Measurements from ENCODE around the gene TGFBR3.

The TGFBR3 gene

DNA sequence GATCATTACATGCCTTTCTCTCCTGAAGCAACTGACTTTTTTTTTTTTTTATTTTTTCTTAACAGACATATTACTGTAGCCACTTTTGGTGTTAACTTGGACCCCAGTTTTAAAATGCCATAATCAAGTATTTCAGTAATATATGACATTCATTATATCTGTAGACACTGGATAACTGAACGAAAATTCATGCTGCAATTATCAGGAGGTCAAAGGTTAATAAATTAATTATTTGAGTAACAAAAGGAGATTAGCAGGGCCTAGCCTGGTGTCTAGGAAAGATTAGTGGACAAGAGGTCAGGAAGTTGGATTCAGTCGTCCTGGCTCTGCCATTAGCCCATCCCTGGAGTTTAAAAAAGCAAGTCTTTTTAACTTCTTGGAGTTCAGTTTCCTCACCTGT, 168.1 kb downstream of the TGFBR3 start:
- in situ Hi-C loops (cut with MboI; ENCODE audit: low sequenced_read_pairs) = no loop called here

DNA sequence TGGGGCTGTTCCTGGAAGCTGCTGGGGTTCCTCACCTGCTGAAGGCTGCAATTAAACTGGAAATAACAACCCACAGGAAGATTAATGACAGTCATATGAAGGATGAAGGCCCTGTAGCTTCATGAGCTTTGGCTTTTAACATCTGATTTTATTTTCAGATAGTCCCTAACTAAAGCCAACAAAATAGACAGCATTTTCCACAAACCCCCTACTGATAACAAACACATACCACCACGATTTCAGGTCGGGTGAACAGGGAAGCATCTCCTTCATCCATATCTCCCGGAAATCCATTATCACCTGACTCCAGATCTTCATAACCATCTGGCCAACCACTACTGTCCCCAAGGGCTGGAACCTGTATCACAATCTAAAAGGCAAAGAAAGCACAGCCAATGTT, 169.6 kb downstream of the TGFBR3 start:
- in situ Hi-C loops (cut with MboI; ENCODE audit: low sequenced_read_pairs) = no loop called here

DNA sequence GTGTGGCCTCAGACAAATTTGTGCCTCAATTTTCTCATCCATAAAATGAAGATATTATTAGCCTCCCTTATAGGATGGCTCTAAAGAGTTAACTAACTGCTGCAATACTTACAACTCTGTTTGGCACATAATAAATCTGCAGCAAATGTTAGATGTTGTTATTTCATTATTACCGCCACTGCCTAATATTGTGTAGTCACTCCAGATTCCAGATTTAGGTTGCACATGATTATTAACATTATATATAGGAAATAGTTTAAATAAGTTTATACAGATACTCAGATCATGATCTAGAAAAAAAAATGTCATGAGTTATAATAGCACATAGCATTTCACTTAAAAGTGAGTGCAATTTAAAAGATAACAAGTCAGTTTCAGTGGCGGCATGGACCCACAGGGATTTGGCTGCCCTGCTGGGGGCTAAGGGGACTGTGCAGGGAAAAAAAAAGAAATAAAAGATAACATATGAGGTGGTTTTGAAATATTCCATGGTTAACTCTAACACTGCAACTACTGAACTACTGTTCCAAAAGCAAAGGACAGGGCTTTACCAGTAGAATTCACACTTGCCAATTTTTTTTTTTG, 170.4 kb downstream of the TGFBR3 start:
- in situ Hi-C loops (cut with MboI; ENCODE audit: low sequenced_read_pairs) = no loop called here

DNA sequence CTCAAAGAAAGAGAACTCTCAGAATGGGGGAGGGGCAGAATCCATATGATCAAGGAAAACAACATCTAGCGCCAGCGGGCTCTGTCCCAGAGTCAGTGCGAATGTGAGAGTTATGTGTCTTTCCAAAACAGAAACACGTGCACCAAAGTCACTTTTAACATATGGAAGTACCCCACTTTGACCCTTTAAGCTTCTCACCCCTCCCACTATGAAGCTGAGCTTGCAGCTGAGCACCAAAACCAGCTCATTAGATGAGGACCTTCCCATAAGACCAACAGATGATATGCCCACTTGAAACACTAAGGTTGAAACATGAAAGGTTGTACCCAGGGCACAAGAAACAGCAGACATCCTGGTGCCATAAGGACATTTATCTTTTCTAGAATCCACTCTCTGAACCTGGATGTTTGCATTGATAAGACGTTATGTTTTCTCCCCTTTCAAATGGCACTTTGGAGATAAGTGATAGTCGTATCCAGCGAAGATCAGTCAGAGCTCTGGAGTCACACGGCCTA, 171.0 kb downstream of the TGFBR3 start:
- in situ Hi-C loops (cut with MboI; ENCODE audit: low sequenced_read_pairs) = no loop called here

DNA sequence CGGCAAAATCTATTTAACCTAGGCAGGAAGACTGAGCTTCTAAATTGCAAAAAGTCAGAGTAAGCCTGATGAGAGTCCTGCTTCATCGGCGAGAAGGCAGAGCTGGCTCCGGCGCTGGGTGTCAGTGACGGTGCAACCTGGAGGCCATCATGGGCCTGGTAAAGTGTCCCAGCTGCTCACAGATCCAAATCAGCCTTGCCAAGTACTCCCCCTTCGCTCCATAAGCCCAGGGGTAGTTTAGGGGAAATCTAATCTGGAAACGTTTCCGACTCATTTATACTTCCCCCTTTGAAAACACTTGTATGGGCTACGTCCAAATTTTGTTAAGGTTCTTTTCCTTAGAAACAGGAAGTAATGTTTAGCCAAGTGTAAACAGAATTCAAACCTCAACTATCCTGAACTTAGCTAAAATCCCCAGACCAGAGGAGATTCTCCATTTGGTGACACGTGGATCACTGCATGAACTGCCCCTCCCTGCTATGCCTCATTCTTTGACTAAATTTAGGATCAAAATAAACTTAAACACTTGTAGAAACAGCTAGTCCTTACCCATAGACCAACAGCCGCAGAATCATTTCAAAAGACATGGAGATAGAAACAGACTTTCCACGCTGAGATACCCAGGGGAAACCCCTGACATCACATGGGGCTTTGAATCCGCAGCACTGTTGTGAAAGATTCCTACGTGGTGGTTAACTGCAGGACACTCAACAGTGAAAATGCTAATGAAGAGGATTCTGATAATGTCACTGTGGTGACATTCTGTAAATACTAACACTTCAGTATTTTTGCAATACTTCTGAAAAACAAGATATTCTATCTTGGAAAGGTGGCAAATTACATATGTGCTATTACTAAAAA, 172.7 kb downstream of the TGFBR3 start:
- in situ Hi-C loops (cut with MboI; ENCODE audit: low sequenced_read_pairs) = no loop called here

DNA sequence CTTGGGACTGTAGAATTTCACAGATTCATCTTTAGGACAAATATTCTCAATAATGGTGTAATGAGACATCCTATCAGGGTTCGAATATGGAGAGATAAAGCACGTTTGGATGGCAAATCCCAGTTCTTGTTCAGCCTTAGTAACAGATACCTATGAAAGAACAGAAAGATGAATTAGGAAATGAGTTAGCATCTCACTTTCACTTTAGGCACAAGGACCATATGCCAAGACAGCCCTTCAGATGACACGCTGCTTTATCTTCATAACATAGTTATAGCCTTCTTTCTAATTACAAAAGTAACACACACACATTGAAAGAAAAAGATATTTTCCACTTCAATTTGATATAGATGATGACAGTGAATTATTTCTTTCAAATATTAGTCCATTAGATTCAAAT, 173.6 kb downstream of the TGFBR3 start:
- in situ Hi-C loops (cut with MboI; ENCODE audit: low sequenced_read_pairs) = no loop called here

DNA sequence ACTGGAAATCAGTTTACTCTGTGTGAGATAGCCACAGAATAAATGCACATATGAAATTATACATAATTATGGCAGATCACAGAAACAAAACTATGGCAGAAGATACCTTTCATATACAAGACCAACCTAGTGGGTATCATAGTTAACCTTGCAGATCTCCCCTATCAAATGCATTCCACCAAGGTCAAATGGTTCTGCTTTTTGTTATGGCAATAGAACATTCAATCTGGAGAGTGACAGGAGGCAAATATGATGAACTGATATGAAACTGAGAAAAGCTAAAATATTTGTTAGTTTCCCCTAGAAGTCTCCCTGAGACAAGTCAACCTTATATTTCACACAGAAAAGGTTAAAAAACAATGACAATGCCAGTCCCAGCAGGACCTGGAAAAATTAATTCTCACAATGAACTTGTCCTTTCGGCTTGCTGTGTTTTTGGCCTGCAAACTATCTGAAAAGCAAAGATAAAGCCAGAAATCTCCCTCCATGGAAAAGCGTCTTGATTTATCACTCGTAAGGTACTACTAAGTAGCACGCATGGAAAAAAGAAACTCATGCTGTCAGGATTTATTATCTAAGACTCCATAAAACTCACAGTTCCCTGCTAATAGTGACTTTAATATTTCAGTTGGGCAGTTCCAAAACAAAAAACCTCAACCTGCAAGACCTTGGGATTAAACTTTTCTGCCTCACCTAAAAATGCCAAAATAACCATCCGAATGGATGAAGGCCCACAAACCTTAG, 174.3 kb downstream of the TGFBR3 start:
- in situ Hi-C loops (cut with MboI; ENCODE audit: low sequenced_read_pairs) = no loop called here

DNA sequence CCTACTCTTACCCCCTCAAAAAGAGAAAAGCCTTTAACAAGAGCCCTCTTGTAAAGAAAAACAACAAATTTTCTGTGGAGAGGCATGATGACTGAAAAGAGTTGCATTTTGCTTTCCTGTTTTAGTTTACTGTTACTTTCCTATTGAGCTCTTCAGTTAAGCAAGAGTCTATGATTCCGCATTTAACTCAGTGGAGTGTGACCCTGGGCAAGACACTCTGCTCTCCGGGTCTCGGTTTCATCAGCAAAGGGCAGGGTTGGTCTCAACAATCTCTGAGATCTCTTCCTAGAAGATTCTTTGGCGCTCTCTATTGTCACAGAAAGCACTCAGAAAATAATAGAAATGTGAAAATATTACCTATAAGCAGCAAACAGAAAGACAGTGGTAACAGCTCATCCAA, 175.7 kb downstream of the TGFBR3 start:
- in situ Hi-C loops (cut with MboI; ENCODE audit: low sequenced_read_pairs) = no loop called here

DNA sequence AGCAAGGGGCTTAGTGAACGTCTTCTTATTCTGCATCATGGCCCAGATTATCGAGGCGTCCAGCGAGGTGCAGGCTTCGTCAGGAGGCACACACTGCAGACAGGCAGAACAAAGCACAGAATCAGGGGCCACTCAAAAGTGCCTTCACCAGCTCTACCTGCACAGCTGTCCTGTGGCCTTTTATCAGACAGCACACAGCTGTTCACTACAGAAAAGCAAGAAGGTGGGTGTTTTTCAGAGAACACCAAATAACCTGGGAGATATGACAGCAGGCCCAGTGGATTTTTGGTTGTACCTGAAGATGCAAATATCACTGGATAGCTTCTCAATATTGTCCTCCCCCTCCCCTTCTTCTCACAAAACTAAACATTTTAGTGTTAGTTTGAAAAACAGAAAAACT, 177.3 kb downstream of the TGFBR3 start:
- in situ Hi-C loops (cut with MboI; ENCODE audit: low sequenced_read_pairs) = no loop called here

DNA sequence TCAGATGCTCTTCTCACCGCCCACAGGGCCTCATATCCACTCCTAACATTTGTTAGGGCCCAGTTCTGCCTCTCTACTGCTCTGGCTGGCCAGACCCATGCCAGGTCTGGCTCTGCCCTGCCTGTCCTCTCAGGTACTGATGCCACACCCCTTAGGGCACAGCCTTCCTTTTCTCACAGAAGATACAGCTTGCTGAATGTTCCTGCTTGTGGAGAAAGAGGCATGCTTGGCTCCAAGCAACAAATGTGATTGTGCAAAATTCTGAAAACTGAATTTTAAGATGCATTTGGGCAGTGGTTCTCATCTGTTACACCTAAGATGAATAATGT, 178.1 kb downstream of the TGFBR3 start:
- in situ Hi-C loops (cut with MboI; ENCODE audit: low sequenced_read_pairs) = no loop called here

DNA sequence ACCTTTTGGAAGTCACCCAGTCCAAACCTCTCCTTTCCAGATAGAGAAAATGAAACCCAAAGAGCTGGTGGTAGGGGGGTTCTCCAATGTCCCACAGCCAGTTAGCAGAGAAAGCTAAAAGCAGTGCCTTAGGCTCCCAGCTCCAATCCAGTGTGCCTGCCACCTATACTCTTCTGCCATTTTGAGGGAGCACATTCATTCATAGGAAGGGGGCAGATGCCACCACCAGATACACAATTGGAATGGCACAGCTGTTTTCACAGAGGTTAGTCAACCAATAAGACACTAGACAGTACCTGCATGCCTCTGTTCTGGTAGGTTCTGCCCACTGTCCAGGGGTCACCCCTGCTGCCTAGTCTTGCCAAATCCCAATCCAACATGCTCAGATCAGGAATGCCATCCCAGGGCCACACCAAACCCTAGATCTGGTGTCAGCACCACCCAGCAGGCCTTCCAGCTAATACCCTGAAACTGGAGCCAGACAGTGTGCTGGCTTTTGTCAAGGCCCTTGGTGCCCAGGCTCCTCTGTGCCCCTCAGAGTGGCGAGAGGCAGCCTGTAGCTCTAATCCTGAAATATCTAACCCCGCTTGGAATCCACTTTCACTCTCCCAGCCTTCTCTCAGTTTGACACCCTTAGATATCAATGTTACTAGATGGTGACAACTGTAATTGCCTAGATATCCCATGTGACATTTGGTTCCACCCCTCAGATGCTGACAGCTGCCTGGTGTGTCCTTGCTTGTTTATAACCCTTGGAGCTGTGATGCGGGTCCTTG, 178.6 kb downstream of the TGFBR3 start:
- in situ Hi-C loops (cut with MboI; ENCODE audit: low sequenced_read_pairs) = no loop called here

DNA sequence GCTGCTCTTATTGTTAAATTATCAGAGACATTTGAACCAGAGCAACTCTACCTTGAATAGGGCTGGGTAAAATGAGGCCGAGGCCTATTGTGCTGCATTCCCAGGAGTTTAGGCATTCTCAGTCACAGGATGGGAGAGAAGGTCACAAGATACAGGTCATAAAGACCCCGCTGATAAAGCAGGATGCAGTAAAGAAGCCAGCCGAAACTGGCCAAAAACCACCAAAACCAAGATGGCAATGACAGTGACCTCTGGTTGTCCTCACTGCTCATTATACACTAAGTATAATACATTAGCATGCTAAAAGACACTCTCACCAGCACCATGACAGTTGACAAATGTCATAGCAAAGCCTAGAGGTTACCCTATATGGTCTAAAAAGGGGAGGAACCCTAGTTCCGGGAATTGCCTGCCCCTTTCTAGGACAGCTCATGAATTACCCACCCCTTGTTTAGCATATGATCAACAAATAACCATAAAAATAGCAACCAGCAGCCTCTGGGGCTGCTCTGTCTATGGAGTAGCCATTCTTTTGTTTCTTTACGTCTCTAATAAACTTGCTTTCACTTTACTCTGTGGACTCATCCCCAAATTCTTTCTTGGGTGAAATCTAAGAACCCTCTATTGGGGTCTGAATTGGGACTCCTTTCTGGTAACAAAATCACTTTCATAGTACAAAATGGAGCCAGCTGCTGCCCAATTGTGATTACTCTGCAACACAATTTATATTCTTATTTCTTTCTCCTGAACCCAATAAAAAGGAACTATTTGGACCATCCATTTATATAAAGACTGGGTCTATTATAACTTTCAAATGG, 179.6 kb downstream of the TGFBR3 start:
- in situ Hi-C loops (cut with MboI; ENCODE audit: low sequenced_read_pairs) = no loop called here

DNA sequence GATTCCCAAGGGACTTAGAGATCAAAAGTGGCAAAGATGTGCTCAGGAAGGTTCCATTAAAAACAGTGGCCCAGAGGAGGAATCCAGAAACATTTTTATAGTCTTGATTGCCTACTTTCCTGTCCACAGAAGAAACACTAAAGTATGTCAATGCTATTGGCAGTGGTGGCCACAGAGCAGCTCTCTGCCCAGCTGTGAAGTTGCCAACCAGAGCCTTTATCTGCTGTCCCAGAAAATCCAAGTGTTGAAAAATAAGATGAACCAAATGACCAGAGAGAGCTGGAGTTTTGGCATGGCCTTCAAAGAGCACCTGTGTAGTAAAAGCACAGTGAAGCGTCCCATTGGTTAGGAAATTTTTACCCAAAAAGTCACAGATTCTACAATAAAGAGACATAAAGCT, 181.2 kb downstream of the TGFBR3 start:
- in situ Hi-C loops (cut with MboI; ENCODE audit: low sequenced_read_pairs) = no loop called here

DNA sequence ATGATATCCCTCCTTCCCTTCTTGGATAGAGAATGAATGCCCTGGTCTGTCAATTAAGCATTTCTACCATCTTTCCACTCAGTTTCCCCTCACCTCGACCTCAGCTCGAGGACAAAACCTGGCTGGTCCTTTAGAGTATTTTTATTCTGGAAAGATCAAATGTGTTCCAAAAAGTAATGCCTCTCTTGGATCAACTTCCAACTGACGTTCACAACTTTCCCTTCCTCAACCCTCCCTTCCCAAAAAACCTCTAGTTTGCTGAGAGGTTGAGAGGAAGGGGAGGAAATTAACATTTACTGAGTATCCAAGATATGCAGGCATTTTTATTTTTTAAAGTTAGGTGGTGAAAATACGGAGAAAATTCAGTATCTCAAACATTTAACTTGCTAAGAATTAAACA, 182.9 kb downstream of the TGFBR3 start:
- in situ Hi-C loops (cut with MboI; ENCODE audit: low sequenced_read_pairs) = no loop called here

DNA sequence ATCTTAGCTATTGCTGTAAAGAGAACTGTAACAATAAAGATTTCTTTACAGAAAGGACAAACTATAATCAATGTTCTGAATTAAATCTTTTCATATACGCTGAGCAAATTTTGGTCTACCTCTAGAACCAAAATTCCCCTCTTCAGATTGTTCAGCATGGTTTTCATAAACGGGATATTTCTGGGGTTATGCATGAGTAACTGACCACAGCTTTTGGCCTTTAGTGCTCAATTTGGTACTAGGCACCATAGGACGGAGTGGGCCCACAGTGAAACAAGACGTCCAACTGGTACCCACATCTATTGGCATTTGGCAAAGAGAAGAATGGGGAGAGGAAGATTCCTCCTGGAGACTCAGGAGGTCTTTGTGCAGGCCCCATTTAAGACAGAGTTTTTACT, 184.5 kb downstream of the TGFBR3 start:
- in situ Hi-C loops (cut with MboI; ENCODE audit: low sequenced_read_pairs) = no loop called here

DNA sequence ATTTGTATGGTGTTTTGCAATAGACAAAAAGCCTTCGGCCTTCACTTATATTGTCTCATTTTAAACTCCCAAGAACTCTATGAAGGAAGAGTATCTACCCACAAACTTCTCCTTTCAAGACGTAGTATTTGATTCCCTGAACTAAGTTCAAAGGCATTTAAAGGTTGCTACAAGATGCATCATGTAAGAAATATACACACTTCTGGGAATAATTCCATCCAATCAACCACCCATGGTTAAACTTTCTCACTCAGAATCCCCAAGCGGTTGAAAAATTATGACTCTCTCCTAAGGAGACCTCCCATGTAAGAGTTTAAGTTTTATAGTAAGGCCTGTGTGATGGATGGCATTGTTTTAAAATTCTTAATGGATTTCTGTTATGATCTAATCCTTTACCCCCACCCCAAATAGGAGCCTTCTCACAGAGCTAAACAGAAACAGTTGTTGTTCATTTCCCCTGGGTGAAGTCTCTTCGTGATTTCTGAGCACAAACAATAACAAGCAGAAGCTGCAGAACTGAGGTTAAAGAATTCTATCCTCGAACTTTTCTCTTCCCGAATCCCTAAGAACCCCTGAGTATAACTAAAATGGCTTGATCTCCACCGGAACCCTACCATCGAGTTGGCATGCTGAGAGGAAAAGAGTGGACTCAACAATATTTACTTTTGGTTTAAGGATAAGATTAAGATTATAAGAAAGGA, 185.0 kb downstream of the TGFBR3 start:
- in situ Hi-C loops (cut with MboI; ENCODE audit: low sequenced_read_pairs) = no loop called here

DNA sequence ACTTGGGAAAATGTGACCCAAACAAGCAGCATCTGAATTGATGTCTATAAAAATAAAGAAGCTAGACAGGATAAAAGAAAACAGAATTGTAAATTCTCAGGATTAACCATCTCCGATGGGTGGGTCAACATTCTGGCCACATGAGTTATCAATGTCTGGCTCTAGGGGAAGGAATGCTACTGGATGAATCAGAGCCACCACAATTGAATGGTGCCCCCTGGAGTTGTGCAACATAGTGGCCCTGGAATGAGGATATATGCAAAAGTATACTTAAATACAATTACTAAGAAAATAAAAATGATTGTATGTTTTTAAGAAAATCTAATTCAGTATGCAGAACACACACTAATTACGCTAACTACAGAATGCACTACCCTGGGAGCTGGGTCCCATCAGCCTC, 185.6 kb downstream of the TGFBR3 start:
- in situ Hi-C loops (cut with MboI; ENCODE audit: low sequenced_read_pairs) = no loop called here

DNA sequence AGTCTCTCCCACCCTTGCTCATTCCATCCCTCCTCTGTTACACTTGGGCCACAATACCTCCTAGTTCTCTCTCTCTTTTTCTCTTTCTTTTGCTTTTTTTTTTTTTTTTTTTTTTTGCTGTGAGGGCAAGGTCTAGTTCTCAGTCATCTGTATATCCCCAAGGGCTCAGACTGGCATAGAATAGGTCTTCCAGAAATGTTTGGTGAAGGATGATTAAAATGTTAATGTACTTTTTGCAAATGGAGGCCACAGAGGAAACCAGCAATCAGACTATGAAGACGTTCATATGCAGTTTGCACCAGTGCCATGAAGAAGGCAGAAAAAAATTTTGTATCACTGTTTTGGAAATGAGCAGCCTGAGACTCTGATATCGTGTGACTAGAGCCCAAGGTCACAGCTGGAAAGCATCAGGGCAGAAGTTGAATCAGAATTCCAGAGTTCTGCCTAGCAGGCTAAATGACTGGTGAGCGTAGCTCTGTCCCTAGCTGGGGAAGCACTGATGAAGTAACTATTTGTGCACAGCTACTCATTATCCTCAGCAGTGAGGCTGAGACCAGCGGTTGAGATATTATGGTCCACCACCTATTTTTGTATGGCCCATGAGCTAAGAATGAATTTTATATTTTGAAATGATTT, 186.5 kb downstream of the TGFBR3 start:
- in situ Hi-C loops (cut with MboI; ENCODE audit: low sequenced_read_pairs) = no loop called here

DNA sequence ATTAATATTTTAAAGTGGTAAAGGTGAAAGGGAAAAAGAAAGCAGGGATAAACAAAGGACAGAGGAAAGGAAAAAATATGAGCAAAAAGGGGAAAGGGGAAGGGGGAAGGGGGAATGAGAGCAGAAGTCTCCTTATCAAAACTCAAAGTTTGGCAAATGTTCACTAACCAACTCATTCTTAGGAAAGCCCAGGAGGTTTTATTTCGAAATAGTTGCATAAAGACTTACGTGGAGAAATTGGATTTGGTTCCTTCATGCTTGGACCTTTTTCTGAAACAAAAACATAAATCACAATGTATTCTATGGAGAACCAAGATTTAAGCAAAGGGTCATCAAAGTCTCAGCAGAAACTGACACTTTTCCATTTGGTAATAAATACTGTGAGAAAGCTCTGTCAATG, 188.1 kb downstream of the TGFBR3 start:
- in situ Hi-C loops (cut with MboI; ENCODE audit: low sequenced_read_pairs) = no loop called here
